Body of pancreas (tissue), 4 donors: Measurements from ENCODE around the gene ZCCHC18.

Experiments
- CTCF ChIP-seq, 7 experiments: fragments of 450-650 bp in 4 of 7; fragments of 200-600 bp in 3 of 7; sonication (generic) in 3 of 7; IDR thresholded peaks; one replicate each; pipeline ENCODE4 v1.5.1; 2016 to 2019; ENCODE audit warnings: antibody characterized with exemption in 7 of 7
- POLR2A ChIP-seq, 3 donors: fragments of 450-650 bp; IDR thresholded peaks; one replicate each; pipeline ENCODE4 v1.6.1; 2016; ENCODE audit warnings: antibody characterized with exemption in 3 of 3, mild to moderate bottlenecking in 2 of 3

- TF ChIP-seq POLR2A (IDR thresholded peaks at IDR 0.05) (no peak), CTCF (IDR thresholded peaks at IDR 0.05) (peak; percentile 51 to 82 (median 65))
Measured at GRCh38 chrX:104136241-104137019, 24.1 kb downstream of the ZCCHC18 start.
